ENCODE data around the gene AGPS. TPM values are rescaled to one million over a fixed set of nuclear protein-coding genes. Genes with fewer than 3 reads are reported as not detected.
A peak's percentile ranks its signal among the peaks of the same experiment; 100 is the strongest.

The AGPS gene
- total and polyA plus RNA-seq, 2 of the 13 experiments (the other 11 are each of a cell fraction or from before 2014, with no cell fraction given) = 39.4 to 99.0 TPM

- TF ChIP-seq CENPBD1 (CRISPR knock-in tag; IDR thresholded peaks at IDR 0.05; ENCODE audit: borderline replicate concordance, low read depth) (no peak), CEBPB (IDR thresholded peaks at IDR 0.05; ENCODE audit: borderline replicate concordance, low read depth, low read length) (peak; percentile 77; the same call in 1 of the 2 replicates), ZSCAN29 (CRISPR knock-in tag; conservative IDR thresholded peaks at IDR 0.05) (0 out of 2 replicates have a peak, but pooled peaks have one; percentile 37), MEF2D (CRISPR knock-in tag; IDR thresholded peaks at IDR 0.05) (no peak), SKIL (CRISPR knock-in tag; IDR thresholded peaks at IDR 0.05; ENCODE audit: borderline replicate concordance) (no peak), HNF4G (IDR thresholded peaks at IDR 0.05; ENCODE audit: borderline replicate concordance, low read depth, low read length) (no peak), HNF4G (CRISPR knock-in tag; IDR thresholded peaks at IDR 0.05; ENCODE audit: borderline replicate concordance, low read depth) (no peak), PAXIP1 (CRISPR knock-in tag; conservative IDR thresholded peaks at IDR 0.05) (peak; percentile 66), PHF21A (CRISPR knock-in tag; IDR thresholded peaks at IDR 0.05) (no peak), MLXIP (CRISPR knock-in tag; IDR thresholded peaks at IDR 0.05; ENCODE audit: borderline replicate concordance) (no peak), ZFAT (CRISPR knock-in tag; conservative IDR thresholded peaks at IDR 0.05) (no peak), ZNF558 (CRISPR knock-in tag; IDR thresholded peaks at IDR 0.05; ENCODE audit: borderline replicate concordance) (no peak), MIER2 (CRISPR knock-in tag; IDR thresholded peaks at IDR 0.05) (no peak), LCORL (IDR thresholded peaks at IDR 0.05) (no peak), LCORL (CRISPR knock-in tag; IDR thresholded peaks at IDR 0.05) (0 out of 2 replicates have a peak, but pooled peaks have one; percentile 46)
- TF ChIP-seq, protein P1, sequence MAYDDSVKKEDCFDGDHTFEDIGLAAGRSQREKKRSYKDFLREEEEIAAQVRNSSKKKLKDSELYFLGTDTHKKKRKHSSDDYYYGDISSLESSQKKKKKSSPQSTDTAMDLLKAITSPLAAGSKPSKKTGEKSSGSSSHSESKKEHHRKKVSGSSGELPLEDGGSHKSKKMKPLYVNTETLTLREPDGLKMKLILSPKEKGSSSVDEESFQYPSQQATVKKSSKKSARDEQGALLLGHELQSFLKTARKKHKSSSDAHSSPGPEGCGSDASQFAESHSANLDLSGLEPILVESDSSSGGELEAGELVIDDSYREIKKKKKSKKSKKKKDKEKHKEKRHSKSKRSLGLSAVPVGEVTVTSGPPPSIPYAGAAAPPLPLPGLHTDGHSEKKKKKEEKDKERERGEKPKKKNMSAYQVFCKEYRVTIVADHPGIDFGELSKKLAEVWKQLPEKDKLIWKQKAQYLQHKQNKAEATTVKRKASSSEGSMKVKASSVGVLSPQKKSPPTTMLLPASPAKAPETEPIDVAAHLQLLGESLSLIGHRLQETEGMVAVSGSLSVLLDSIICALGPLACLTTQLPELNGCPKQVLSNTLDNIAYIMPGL (CRISPR knock-in tag; IDR thresholded peaks at IDR 0.05; ENCODE audit: borderline replicate concordance in 1 of 2, low read depth in 1 of 2) = no peak
Observed at GRCh38 chr2:177572236-177572671, 179.7 kb downstream of the AGPS start (continued).
